ENCODE measurements around the gene LY6G6F.

DNA sequence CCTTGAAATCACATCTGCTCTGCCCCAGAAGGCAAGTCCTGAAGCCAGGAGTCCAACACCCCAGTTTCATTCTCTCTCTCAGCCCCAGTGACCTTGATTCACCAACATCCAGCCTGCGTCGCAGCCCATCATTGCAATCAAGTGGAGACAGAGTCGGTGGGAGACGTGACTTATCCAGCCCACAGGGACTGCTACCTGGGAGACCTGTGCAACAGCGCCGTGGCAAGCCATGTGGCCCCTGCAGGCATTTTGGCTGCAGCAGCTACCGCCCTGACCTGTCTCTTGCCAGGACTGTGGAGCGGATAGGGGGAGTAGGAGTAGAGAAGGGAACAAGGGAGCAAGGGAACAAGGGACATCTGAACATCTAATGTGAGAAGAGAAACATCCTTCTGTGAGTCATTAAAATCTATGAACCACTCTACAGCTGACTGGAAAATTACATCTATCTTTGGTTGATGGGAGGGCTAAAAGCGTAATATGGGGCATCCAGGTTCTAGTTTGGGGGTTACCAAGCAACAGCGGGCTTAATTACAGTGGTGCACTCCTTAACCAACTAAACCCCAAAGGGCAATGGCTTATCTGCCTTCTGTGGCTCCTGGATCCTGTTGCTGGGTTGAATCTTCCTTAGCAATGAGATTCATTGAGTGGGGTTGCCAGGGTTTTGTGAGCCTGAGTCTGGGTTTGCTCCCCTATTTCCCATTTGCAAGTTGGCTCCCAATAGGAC, 11.0 kb downstream of the LY6G6F start:
- TF ChIP-seq, protein P1, sequence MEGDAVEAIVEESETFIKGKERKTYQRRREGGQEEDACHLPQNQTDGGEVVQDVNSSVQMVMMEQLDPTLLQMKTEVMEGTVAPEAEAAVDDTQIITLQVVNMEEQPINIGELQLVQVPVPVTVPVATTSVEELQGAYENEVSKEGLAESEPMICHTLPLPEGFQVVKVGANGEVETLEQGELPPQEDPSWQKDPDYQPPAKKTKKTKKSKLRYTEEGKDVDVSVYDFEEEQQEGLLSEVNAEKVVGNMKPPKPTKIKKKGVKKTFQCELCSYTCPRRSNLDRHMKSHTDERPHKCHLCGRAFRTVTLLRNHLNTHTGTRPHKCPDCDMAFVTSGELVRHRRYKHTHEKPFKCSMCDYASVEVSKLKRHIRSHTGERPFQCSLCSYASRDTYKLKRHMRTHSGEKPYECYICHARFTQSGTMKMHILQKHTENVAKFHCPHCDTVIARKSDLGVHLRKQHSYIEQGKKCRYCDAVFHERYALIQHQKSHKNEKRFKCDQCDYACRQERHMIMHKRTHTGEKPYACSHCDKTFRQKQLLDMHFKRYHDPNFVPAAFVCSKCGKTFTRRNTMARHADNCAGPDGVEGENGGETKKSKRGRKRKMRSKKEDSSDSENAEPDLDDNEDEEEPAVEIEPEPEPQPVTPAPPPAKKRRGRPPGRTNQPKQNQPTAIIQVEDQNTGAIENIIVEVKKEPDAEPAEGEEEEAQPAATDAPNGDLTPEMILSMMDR (IDR thresholded peaks at IDR 0.05): no peak
- TF ChIP-seq PHF8 (IDR thresholded peaks at IDR 0.05; ENCODE audit: borderline replicate concordance, low read depth): no peak
- TF ChIP-seq HOXA7 (CRISPR knock-in tag; IDR thresholded peaks at IDR 0.05): no peak
- no peak for TF ChIP-seq RAD21 (conservative IDR thresholded peaks at IDR 0.05 in 1 of 2, IDR thresholded peaks at IDR 0.05 in 1 of 2)
- no peak for TF ChIP-seq SREBF2 (IDR thresholded peaks at IDR 0.05)
- no peak for TF ChIP-seq FOSB (CRISPR knock-in tag; IDR thresholded peaks at IDR 0.05)
- no peak for TF ChIP-seq POLR2A (IDR thresholded peaks at IDR 0.05; ENCODE audit: low read length)
- TF ChIP-seq, protein P2, sequence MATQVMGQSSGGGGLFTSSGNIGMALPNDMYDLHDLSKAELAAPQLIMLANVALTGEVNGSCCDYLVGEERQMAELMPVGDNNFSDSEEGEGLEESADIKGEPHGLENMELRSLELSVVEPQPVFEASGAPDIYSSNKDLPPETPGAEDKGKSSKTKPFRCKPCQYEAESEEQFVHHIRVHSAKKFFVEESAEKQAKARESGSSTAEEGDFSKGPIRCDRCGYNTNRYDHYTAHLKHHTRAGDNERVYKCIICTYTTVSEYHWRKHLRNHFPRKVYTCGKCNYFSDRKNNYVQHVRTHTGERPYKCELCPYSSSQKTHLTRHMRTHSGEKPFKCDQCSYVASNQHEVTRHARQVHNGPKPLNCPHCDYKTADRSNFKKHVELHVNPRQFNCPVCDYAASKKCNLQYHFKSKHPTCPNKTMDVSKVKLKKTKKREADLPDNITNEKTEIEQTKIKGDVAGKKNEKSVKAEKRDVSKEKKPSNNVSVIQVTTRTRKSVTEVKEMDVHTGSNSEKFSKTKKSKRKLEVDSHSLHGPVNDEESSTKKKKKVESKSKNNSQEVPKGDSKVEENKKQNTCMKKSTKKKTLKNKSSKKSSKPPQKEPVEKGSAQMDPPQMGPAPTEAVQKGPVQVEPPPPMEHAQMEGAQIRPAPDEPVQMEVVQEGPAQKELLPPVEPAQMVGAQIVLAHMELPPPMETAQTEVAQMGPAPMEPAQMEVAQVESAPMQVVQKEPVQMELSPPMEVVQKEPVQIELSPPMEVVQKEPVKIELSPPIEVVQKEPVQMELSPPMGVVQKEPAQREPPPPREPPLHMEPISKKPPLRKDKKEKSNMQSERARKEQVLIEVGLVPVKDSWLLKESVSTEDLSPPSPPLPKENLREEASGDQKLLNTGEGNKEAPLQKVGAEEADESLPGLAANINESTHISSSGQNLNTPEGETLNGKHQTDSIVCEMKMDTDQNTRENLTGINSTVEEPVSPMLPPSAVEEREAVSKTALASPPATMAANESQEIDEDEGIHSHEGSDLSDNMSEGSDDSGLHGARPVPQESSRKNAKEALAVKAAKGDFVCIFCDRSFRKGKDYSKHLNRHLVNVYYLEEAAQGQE (IDR thresholded peaks at IDR 0.05): no peak
- no peak for TF ChIP-seq EP300 (IDR thresholded peaks at IDR 0.05)
